H1 (cell line): ENCODE measurements around the gene SMYD3. TPM values are rescaled to one million over a fixed set of nuclear protein-coding genes. Genes with fewer than 3 reads are reported as not detected.

Source experiments
- CEBPB ChIP-seq: IDR thresholded peaks from 2 replicates; pipeline ENCODE4 v1.6.1; 2012; ENCODE audit warnings: low read depth, low read length
- EGR1 ChIP-seq: IDR thresholded peaks from 2 replicates; pipeline ENCODE4 v1.6.1; 2011; ENCODE audit warnings: low read depth, low read length, borderline replicate concordance
- KDM1A ChIP-seq: fragments of 200-600, 300-600 bp; sonication (generic); IDR thresholded peaks from 2 replicates; pipeline ENCODE4 v1.7.1; 2016; ENCODE audit warnings: mild to moderate bottlenecking, low read length, borderline replicate concordance
- MAFK ChIP-seq: IDR thresholded peaks from 2 replicates; pipeline ENCODE4 v1.6.1; 2012; ENCODE audit warnings: low read depth, mild to moderate bottlenecking, improper control_type of control experiment, low read length
- POU5F1 ChIP-seq: IDR thresholded peaks from 2 replicates; pipeline ENCODE4 v1.6.1; 2011; ENCODE audit warnings: low read depth, mild to moderate bottlenecking, low read length, moderate library complexity
- SIRT6 ChIP-seq: IDR thresholded peaks from one replicate; pipeline ENCODE4 v1.7.1; 2012; ENCODE audit warnings: low read length, inconsistent platforms
- TEAD4 ChIP-seq: IDR thresholded peaks from 2 replicates; pipeline ENCODE4 v1.6.1; 2012; ENCODE audit warnings: low read depth, low read length, inconsistent platforms, mixed read lengths
- YY1 ChIP-seq: IDR thresholded peaks from 2 replicates; pipeline ENCODE4 v1.6.1; 2011; ENCODE audit warnings: low read depth, mild to moderate bottlenecking, low read length
- ZNF274 ChIP-seq: IDR thresholded peaks from 2 replicates; pipeline ENCODE4 v1.7.0; 2012; ENCODE audit warnings: low read length, borderline replicate concordance; ENCODE audit errors: extremely low read depth
- polyA plus RNA-seq, 7 experiments: library from polyadenylated mRNA; depleted of rRNA in 3 of 7; stranded (reverse) in 5 of 7; unstranded in 2 of 7; fragments of >200 nt in 5 of 7; fragments of 200-250 nt in 2 of 7; gene quantifications; 1 replicate in 5 of 7; 2 replicates in 1 of 7; 4 replicates in 1 of 7; pipeline versions ENCODE4 v1.2.1 to v1.2.3, GENCODE V29; 2011 to 2013; ENCODE audit warnings: missing spikeins in 2 of 7, mixed read lengths in 2 of 7
- total RNA-seq: library from RNA; stranded (reverse); fragmentation: NEBNext Ultra II Directional; extraction: Animal tissue kit (Norgen Biotek cat#: 25700); gene quantifications from 2 replicates; pipeline ENCODE4 v1.2.1, GENCODE V29; 2021
- TF ChIP-seq, protein P1 (sequence below): IDR thresholded peaks from 2 replicates; pipeline ENCODE4 v1.6.1; 2011; ENCODE audit warnings: low read length, improper control_type of control experiment
- TF ChIP-seq, protein P2 (sequence below): IDR thresholded peaks from 2 replicates; pipeline ENCODE4 v1.6.1; 2012; ENCODE audit warnings: inconsistent platforms

SMYD3 gene
- total and polyA plus RNA-seq, 2 of the 8 experiments (the other 6 are each of a cell fraction or from before 2014, with no cell fraction given) = 17.3 to 25.4 TPM

DNA sequence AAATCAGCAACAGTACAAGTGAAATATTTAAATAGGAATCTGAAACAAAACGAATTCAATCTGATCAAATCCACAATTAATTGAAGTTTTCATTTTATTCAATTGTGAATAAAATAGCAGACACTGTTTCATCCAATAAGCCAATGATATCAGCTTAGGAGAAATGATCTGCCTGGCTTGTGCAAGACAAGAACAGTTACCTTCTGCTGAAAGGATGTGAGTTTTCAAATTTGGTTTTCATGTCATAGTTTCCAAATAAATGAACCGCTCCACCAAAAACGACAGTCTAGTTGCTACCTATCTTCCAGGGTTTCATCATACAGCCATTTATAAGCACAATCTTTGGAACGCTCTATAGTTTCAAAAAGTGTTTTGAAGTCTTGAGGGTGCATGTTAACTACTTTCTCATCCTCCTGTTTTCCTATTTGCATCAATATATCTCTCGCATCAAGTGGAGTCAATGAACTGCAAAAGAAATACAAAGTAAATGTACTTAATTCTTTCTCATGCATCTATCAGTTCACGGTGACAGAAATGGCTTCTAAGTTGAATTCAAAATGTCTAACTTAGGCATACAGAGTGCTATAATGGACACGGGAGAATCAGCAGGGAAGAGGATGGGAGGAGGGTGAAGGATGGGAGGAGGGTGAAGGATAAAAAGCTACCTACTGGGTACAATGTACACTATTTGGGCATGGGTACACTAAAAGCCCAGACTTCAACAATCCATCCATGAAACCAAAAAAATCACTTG is 33.8 kb upstream of the SMYD3 start (continued):
- TF ChIP-seq, protein P1, sequence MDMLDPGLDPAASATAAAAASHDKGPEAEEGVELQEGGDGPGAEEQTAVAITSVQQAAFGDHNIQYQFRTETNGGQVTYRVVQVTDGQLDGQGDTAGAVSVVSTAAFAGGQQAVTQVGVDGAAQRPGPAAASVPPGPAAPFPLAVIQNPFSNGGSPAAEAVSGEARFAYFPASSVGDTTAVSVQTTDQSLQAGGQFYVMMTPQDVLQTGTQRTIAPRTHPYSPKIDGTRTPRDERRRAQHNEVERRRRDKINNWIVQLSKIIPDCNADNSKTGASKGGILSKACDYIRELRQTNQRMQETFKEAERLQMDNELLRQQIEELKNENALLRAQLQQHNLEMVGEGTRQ = no peak
- TF ChIP-seq TEAD4 = no peak
- no peak for TF ChIP-seq SIRT6
- TF ChIP-seq, protein P2, sequence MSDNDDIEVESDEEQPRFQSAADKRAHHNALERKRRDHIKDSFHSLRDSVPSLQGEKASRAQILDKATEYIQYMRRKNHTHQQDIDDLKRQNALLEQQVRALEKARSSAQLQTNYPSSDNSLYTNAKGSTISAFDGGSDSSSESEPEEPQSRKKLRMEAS = no peak
- no peak for TF ChIP-seq ZNF274
- TF ChIP-seq KDM1A = no peak
- TF ChIP-seq YY1 = no peak
- no peak for TF ChIP-seq CEBPB
- no peak for TF ChIP-seq EGR1
- no peak for TF ChIP-seq MAFK
- no peak for TF ChIP-seq POU5F1
